GM12872 (cell line): ENCODE results near the gene SNRPA.
A peak's percentile ranks its signal among the peaks of the same experiment; 100 is the strongest.

ENCODE experiments used
- CTCF ChIP-seq: IDR thresholded peaks from 3 replicates; pipeline ENCODE4 v1.5.1; 2011; ENCODE audit warnings: low read depth, mild to moderate bottlenecking, low read length, moderate library complexity; ENCODE audit not compliant: insufficient read depth

SNRPA gene

DNA sequence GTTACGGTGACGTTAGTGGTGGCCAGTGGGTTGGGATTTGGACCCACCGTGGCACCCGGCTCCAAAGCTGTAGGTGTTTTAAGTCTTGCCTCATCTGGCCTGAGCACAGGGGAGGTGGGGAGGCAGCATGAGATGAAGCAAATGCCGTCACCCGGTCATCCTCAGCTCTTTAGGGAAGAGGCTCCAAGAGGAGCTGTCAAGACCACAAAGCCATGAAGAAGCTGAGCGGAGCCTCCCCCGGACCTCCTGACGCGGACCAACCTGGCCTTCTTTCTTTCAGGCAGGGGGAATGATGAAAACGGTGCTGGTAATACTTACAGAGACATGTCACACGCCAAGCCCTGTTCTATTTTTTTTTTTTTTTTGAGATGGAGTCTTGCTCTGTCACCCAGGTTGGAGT lies 8.1 kb upstream of the SNRPA start:
- TF ChIP-seq CTCF, result no peak

DNA sequence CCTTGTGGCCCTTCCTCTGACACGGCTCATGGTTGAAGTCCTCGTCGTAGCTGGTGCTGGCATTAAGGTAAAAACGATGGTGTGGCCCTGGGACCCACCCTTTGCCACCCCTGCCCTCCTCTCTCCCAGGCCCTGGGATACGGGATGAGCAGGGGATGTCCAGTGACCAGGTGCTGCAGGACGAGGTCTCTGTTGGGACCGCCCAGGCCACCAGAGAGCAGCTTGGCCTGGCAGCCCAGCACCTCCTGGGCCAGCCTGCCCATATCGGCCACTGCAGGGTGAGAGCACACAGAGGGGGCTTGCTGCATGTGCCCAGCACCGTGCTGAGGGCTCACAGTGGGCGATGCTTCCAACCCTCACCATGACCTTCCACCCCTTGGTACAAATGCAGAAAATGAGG lies 7.1 kb upstream of the SNRPA start:
- TF ChIP-seq CTCF, result no peak

DNA sequence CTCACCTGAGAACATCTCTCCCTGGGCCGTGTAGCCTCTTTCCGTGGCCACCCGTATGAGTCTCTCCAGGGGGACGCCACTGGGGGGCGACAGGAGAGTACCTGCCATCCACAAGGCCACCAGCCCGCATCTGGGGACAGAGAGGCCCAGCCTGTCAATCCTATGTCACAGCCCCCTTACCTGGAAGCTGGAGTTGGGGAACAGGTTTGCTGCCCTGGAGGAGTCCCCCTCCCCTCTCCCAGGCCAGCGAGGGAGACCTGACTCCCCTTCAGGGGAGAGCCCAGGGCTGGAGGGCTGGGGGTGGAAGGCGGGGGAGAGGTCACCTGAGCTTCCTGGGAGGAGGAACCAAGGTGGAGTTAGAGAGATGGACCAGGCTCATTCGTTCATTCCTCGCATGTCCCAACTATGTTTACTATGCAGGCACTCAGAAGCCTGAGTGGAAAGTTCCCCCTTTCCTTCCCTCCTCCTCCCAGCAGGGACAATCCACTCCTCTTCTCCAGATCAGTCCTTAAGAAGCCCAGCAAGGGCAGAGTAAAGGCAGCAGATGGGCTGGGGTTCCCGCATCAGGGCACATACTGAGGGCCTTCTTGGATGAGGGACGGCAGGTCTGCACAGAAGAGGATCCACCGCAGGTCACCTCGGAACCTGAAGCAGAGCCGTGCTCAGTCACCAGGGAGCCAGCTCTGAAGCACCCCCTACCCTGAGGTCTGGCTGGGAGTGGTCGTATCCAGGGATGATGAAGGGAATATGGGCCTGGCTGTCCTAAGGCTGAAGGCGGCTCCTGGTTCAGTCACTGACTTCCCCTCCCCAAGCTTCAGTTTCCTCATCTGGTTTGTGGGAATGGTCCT lies 6.2 kb upstream of the SNRPA start:
- TF ChIP-seq CTCF, result peak; percentile 48; the same call in 2 of the 3 replicates

GRCh38 chr19:40745402-40745780 lies 5.6 kb upstream of the SNRPA start:
- no peak for TF ChIP-seq CTCF

DNA sequence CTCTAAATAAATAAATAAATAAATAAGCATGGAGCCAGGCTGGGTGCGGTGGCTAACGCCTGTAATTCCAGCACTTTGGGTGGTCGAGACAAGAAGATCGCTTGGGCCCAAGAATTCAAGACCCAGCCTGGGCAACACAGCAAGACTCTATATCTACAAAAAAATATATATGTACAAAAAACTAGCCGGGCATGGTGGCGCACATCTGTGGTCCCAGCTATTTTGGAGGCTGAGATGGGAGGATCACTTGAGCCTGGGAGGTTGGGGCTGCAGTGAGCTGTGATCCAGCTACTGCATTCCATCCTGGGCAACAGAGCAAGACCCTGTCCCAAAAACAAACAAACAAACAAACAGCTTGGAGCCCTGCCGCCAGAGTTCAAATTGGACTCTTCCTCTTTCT lies 3.5 kb upstream of the SNRPA start:
- TF ChIP-seq CTCF, result no peak

- TF ChIP-seq CTCF, result no peak
These were observed 737 bp upstream of the SNRPA start, which contains the start of gene ACTMAP for GRCh38 chr19:40750058-40750873. Gene ACTMAP, minus strand, starts transcription at chr19:40750477. Its CDS starts 674 bp downstream, at chr19:40749803.

- TF ChIP-seq CTCF, result no peak
These were observed 1.3 kb downstream of the SNRPA start for GRCh38 chr19:40752257-40752781.
